SH-SY5Y (cell line): ENCODE data around the gene ARHGEF3.

Source experiments
- GATA2 ChIP-seq: IDR thresholded peaks from 2 replicates; pipeline ENCODE4 v1.6.1; 2011; ENCODE audit warnings: mild to moderate bottlenecking, low read depth, low read length
- GATA3 ChIP-seq: IDR thresholded peaks from 2 replicates; pipeline ENCODE4 v1.6.1; 2011; ENCODE audit warnings: low read depth, mild to moderate bottlenecking, low read length, moderate library complexity

- no peak for TF ChIP-seq GATA2
- TF ChIP-seq GATA3: no peak
These were observed 108.0 kb downstream of the ARHGEF3 start for GRCh38 chr3:56693750-56694149.
